NCI-H1105 (cell line): ENCODE data around the gene MAD1L1.

Experiments
- DNase-seq: peaks from one replicate; lab custom pipeline; 2025; lab: John Stamatoyannopoulos, UW

MAD1L1 gene

DNA sequence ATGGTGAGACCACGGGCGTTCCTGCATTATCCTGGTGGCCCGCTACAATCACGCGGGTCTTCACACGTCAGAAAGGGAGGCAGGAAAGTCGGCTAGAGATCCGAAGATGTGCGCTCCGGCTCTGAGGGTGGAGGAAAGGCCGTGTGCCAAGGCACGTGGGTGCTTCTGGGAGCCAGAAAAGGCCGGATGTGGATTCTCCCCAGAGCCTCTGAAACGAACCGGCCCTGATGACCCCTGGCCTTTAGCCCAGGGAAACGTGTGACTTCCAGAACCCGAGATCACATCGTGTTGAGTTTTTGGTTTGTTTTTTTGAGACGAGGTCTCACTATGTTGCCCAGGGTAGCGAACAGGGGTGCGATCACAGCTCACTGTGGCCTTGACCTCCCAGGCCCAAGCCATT, 318.4 kb downstream of the MAD1L1 start:
- no peak for DNase-seq

DNA sequence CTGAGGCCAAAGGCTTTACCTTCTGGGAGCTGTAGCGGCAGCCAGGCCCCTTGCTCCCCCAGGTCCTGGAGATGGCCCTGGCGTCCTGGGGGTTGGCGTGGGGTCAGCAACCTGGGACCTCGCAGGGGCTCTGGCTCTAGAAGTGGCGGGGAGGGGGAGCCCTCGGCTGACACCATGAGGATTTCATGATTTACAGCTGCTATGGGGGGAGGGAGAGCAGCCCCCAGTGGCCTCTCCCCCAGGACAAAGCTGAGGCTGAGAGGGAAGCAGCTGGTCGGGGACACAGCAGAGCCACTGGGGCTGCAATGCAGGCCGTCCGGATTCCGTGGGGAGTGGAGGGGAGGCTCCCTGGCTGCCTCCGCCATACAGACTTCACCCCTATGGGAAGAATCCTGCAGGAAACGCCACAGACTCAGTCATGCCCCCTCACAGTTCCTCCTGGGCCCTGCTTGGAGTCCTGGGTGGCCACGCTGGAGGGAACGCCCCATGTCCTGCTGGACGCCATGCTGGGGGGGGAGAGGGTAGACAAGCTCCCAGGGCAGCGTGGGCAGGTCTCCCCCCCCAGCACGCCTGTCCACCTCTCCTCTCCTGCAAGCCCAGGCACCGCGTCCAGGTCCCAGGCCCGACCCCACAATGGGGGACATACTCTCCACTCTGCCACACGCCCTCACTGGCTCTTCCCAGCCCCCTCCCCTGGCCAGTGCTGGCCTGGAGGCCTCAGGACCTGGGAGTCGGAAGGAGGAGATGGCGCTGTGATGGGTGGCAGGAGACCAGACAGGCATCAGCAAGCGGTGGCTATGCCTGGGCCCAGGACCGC, 319.1 kb downstream of the MAD1L1 start:
- DNase-seq: no peak

DNA sequence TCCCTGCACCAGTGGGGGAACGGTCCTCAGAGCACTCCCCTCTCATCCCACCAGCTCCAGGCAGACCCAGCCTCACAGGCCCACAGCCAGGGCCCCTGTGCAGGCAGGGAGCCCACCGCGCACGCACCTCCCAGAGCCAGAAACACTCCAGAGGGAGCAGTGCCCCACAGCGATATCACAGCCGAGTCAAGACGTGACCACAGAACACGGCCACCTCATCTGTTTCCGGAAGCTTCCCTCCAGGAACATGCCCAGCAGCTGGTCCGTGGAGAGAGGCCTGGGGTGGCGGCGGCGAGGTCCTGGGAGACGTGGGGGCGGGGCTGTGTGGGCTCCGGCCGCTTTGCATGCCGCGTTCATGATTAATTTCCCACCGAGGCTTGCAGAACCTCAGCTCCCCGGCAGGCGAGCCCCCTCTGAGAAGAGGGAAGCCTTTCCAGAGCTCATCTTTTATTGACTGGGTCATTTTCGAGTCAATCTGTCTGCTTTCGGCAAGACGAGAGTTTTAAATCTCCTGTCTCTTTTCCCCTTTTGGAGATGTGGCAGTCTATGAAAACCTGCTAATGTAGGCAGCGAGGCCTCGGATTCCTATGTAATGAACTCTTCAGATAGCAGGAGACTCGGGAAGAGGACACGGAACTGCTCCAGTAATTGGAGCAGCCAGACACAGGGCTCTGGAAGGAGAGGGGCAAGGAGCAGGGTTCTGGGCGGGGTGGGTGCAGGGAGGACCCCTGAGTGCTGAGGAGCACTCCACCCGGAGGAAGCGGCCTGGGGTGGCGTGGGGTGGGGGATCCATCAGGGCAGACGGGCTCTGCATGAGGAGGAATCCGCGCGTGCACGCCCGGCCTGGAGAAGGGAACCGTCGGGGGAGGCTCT, 319.9 kb downstream of the MAD1L1 start:
- DNase-seq: no peak

DNA sequence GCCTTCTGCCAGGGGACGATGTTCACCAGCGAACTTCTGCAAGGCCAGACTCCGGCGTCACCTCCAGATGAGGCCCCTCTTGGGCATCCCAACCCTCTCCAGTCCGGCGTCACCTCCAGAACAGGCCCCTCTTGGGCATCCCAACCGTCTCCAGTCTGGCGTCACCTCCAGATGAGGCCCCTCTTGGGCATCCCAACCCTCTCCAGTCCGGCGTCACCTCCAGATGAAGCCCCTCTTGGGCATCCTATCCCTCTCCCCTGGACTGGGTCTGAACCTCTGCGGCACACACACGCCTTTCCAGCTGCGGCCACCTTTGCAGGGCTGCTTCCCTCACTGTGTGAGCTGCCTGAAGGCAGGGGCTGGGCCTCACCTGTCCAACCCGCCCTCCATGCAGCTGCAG, 321.2 kb downstream of the MAD1L1 start:
- DNase-seq: no peak

DNA sequence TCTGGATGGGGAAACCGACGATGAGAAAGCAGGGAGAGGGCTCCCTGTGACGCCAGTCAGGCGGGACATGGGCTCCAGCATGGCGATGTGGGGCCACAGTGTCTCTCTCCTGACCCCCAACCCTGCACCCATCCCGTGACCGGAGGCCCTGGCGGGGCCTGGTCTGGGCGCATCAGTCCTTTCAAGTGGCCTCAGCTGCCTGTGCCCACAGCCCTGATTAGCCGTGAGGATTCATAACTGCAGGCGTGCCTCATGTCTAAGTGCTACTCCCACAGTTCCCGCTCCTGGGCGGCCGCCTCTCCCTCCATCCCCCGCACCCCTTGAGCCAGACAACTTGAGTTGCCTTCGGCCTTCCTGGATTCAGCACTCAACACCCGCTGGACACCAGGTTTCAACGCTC, 321.9 kb downstream of the MAD1L1 start:
- no peak for DNase-seq

DNA sequence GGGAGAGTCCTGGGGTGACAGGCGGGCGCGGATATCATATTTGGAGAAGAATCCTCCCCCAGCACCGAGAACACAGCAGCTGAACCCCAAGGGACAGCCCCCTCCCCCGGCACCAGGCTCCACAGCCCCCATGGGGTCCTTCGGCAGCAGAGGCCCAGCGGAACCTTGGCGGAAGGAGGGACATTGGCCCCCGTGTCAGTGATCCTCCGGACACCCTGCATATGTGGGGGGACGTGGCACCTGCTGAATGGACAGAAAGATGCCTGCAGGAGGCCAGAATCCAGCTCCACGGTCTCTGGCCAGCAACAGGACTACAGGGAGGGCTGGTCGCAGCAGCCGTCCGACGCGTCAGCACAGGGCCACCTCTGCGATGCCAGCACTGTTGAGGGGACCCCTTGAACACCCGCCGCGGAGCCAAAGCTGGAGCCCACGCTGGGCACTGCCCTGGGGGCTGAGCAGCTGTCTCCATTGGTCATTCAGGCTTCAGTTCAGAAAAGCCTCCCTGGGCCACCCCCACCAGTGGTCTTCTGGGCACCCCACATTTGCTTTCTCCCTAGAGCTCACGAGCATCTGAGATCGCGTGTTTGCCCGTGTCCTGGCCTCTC, 322.6 kb downstream of the MAD1L1 start:
- no peak for DNase-seq

DNA sequence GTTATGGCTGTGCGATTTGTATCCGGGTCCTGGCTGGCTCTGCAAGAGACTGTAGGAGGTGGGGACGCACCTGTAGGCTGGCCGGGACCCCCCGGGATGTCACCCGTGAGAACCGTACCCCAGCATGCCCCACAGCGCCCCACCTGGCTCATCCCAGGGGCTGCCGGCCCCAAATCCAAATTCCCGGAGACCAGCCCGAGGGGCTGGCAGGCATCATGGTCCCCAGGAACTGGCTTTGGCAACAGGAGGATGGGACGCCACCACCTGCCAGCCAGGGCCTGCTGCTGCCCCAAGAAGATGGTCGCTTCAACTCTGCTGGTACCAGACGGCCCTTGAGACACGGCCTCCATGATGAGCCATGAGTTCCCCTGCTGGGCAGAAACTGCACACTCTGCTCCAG, 323.3 kb downstream of the MAD1L1 start:
- no peak for DNase-seq

DNA sequence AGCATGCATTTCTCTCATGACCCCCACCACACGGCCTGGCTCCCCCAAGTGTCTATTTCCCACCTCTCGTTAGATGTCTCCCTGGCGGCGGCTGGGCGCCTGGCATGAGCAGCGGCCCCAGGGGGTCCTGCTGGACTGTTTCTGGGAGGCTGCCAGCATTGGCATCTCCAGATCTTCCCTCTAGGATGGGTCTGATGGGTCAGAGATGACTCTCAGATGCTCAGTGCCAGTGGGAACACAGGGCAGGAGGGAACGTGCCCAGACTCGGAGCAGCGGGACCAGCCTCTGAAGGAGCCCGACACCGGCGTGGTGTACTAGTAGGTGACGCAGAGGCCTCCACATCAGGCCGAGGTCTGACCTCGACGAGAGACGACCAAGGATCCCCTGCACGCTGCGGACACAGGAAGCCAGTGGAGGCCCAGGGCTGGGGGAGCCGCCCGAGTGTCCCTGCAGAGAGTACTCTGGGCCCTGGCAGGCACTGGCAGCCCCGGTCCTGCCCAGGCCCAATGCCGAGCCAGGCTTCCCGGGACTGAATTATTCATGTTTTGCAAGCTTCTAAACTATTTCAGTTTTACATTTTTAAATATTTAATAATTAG, 323.8 kb downstream of the MAD1L1 start:
- DNase-seq: no peak

DNA sequence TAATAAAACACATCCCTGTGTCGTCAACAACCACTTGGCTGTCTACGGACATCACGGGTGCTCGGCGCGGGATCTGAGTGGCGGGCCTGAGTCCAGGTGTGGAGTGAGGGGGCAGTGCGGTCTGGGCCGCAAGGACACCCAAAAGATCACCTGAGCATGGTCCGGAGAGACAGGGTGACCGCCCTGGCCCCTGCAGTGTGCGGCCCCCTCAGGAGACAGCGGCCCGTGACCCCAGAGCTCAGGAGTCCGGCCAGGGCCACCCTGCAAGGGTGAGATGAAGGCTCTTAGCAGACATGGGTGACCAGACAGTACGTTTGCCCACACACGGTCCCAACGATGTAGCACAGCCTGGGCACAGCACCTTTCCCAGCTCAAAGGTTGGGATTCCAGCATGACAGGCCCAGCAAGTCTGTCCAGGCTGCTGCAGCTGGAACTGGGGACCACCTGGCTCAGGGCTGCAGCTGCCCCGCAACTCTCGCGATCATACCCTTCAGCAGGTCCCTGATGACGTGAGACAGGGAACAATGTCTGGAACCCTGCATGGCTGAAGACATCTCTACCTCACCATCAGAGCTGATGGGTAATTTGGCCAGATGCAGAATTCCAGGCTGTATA, 324.9 kb downstream of the MAD1L1 start:
- DNase-seq: no peak

DNA sequence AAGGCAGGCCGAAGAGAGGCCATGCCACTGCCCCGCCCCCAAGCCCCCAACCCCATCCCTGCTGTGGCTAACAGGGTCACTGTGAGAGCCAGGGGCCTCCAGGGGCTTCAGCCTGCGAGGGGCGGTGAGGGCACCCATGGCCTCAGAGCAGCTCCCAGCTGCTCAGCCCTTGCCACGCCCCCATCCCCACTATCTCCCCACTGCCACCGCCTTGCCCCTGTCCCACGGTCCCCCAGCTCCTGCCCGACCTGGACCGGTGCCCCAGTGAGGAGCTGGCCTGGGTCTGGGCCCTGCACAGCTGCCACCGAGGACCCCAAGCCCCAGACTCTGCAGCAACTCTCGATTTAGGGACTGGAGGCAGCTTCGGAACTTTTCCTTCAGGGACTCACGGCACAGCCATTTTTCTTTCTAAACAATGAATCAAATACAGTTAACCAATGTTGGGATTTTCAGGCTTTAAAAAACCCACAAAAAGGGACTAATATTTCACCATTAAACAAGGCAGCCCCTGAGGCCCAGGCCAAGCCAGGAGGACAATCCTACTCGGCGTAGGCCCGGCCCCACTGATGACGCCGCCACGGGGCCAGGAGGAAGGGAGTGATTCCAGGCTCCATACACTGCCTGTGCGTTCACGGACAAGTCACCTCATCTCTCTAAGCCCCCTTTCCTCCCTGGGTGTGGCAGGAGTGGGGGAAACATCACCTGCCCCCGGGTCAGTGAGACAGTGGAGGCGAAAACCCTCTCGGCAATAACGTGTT, 325.6 kb downstream of the MAD1L1 start:
- no peak for DNase-seq

DNA sequence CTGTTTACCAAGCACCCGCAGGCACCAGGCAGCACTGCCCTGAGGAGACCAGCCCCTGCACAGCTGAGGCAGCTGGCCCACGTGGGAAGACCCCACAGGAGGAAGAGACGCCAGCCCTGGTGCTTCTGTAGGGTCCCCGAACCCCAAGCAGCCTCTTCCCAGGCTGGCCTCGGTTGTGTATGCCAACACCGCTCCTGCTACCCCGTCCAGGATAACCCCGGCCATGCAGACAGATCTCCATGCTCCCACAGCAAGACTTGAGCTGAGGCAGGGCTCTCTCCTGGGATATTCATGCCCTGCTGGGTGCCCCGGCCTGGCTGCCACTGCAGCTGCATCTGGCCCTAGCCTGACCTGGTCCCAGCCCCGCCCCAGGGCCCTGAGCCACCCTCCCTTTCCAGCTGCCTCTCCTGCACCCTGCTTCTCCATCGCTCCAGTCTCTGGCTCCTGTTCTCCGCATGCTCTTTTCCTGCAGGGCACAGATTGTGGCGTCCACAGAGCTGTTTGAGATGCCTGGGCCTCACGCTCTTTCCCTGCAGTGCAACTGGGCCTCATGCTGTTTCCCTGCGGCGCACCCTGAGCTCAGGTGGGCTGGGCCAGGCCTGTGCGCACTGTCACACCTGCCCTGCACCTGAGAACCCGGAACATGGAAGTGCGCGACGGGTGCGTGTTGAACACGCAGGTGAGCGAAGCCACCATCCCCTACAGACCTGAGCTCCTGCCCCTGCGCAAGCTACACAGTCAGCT, 326.5 kb downstream of the MAD1L1 start:
- no peak for DNase-seq

DNA sequence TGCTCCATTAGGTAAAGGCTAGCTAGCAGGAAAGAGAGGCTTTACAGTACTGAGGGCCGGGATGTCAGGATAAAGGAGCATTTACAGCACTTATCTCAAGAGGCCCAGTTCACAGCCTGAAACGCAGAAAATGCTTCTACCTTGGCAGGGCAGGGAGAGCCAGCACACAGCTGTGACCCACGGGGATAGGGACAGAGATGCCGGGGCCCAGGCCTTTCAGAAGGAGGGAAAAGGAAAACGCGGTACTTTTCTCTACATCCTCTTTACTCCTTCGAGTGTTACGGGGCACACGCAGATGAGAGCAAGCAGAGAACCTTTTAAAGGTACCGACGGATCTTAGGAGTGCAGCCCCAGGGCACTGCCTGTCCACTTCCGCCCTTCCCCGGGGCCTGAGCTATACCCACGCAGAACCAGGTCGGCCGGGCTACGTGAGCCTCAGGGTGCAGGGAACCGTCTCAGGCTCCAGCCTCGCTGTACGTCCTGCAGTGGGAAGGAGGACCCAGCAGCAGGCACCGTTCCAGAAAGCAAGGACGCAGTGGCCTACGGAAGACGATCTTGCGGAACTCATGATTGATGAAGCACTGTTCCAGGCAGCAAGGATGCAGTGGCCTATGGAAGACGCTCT, 330.4 kb downstream of the MAD1L1 start:
- no peak for DNase-seq

DNA sequence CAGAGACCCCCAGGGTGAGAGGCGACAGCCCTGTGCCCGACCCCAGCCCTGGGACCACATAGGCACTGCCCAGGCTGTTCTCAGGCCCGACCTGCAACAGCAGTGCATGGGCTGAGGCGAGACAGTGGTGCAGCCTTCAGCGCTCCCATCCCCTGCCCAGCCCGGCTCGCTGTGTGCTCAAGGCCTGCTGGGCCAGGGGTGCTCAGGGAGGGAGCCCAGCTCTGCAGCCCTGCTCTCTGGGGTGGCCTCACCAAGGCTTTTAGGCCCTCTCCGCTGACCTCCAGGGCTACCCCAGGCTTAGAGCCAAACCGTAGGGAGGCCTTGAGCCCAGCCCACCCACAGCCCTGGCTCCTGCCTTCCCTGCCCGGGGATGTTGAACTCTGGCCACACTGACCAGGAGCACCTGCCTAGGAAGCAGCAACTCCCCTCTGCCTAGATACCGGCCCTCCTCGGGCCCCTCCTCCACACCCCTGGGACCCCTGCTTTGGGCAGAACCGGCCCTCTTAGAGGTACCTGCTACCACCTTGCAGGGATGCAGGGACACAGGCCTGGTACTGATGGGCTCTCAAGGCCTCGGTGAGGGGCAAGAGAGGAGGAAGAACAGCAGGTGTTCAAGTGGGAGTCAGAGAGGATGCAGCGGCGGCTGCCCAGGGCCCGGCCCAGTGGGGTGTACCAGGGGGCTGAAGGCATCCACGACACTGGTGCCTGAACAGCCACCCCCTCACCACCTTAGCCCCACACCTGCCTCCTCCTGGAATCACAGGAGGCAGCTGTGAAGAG, 331.1 kb downstream of the MAD1L1 start:
- no peak for DNase-seq

DNA sequence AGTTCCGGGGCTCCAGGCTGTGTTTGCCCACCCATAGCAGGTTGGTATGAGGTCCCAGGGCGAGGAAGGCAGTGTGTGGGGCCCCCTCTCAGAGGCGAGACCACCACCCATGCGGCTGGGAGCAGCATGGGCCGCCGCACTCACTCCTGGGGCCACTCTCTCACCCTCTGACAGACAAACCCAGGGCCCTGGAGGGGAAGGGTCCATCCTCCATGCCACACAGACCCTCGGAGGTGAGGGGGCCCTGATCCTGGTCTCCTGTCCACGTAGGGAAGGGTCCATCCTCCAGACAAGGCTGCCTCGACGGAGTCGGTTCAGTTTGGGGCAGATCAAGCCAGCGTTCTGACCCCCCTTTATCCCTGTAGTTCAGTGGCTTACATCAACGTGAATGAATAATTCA, 331.9 kb downstream of the MAD1L1 start:
- DNase-seq: no peak

DNA sequence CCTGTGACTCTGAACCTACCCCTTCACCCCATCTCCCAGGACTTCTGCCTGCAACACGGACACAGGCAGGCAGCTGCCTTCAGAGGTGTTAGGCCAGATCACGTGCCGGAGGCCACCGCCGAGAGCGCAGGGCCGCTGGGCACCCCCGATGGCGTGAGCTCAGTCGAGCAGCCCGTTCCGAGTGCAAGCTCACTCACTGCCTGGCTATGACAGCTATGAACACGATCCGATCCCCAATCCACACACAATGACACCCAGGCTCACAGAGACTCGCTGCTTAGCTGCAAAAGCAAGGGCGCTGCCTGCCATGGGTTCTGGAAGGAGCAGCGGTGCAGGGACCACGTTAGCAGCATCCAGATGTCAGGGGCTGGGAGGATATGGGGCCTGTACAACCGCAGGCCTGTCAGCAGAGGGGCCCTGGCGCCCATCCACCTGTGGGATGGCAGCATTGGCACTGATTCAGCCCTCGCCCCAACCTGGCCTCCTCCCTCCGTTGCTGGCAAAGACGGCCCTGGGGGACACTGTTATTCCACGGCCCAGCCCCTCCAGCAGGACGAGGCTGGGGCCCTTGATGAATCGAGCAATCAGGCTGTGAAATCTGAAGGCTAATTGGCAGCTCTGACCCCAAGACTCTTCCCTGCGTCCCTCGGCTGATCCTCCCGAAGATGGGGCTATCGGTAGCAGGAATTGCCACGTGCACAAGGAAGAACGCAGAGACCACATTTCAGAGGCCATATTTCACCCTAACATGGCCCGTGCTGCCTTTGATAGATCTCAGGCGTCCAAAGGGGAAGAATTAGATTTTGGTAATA, 332.6 kb downstream of the MAD1L1 start:
- DNase-seq: no peak

DNA sequence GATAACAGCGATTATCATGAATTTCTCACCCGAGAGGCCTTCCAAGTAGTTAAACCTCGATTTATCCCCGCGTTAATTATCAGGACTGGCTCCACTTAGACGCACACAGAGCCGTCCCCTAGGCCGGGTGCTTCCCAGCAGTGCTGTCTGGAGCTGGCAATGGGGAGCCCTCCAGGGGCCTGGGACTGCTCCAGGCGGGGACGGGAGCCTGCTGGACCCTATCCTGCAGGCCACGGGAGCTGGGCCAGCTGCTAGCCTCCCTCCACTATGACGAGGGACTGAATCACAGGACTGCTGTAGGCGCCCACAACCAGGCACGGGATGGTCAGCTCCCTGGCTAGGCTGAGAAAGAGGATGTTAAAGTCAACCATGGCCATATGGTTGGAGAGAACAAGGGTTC, 333.5 kb downstream of the MAD1L1 start:
- no peak for DNase-seq

DNA sequence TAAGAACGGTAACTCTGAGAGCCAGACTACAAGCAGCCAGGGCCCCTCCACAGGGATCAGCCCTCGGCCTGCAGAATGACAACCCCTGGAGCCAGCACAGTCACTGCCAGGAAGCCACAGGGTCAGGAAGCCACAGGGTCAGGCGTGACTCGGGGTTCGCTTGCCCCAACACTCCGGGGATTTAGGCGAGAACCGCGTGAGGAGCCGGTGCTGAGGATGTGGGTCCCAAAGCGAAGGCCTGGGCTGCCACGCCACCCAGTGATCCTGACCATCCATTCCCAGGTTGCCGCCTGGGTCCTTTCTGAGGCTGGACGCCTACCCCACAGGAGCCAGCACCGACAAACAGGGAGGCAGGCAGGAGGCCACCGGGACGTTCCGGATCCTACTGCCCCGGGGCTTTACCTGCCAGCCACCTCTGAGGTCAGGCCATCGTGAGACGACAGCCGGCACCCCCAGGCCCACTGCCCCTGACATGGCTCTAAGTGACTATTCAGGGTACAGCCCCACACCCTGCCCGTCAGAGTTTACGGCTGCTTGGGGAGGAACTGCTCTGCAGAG, 334.0 kb downstream of the MAD1L1 start:
- no peak for DNase-seq
